Uterus (tissue), 4 donors: Measurements from ENCODE around the gene FBP2. TPM values are rescaled to one million over a fixed set of nuclear protein-coding genes. Genes with fewer than 3 reads are reported as not detected.

Experiments used
- DNase-seq, 2 donors: peaks; one replicate each; pipeline ENCODE4 v3.0.0-alpha.2; 2019 to 2020
- H3K27ac ChIP-seq, 2 donors: fragments of 200-600 bp; sonication (generic); 1 replicate in 1 of 2; 2 replicates in 1 of 2; pipeline ENCODE4 v1.5.1; 2016 to 2018
- H3K27me3 ChIP-seq, 2 donors: fragments of 200-600 bp; sonication (generic); one replicate each; pipeline ENCODE4 v1.5.1; 2018 to 2019; ENCODE audit warnings: control low read depth in 1 of 2
- H3K36me3 ChIP-seq, 2 donors: fragments of 200-600 bp; sonication (generic); one replicate each; pipeline ENCODE4 v1.5.1; 2019; ENCODE audit warnings: control low read depth in 1 of 2
- H3K4me1 ChIP-seq, 2 donors: fragments of 200-600 bp; sonication (generic); one replicate each; pipeline ENCODE4 v1.5.1; 2018 to 2019; ENCODE audit warnings: control low read depth in 1 of 2
- H3K4me3 ChIP-seq, 2 donors: fragments of 200-600 bp; sonication (generic); 1 replicate in 1 of 2; 2 replicates in 1 of 2; pipeline ENCODE4 v1.5.1; 2018 to 2019; ENCODE audit warnings: mild to moderate bottlenecking in 1 of 2
- H3K9me3 ChIP-seq, 2 donors: fragments of 200-600 bp; sonication (generic); one replicate each; pipeline ENCODE4 v1.5.1; 2019; ENCODE audit warnings: control low read depth in 1 of 2
- POLR2A ChIP-seq, 2 donors: fragments of 450-650 bp; IDR thresholded peaks; one replicate each; pipeline ENCODE4 v1.6.1; 2016; ENCODE audit warnings: antibody characterized with exemption in 2 of 2, mild to moderate bottlenecking in 1 of 2, moderate library complexity in 1 of 2
- intact Hi-C: fragments of 100-400 bp; cut with DNase I; formaldehyde crosslinking; loops from one replicate; pipeline ENCODE4 v1.15.1; 2023; ENCODE audit warnings: low total_unique reads
- total RNA-seq, 4 donors: library from RNA; depleted of rRNA in 3 of 4; stranded (reverse); fragments of >200 nt in 3 of 4; gene quantifications; one replicate each; pipeline versions ENCODE4 v1.1.0 to v1.2.4, GENCODE V29; 2014 to 2023
- TF ChIP-seq, protein P1 (sequence below), 4 experiments: fragments of 200-600 bp in 2 of 4; fragments of 450-650 bp in 2 of 4; sonication (generic) in 2 of 4; IDR thresholded peaks; one replicate each; pipeline ENCODE4 v1.5.1; 2016 to 2019; ENCODE audit warnings: antibody characterized with exemption in 4 of 4, mild to moderate bottlenecking in 2 of 4, moderate library complexity in 1 of 4
- donor health status: DM: yes; HTN: yes; CAD: no.

FBP2 gene
- not detected for total RNA-seq

DNA sequence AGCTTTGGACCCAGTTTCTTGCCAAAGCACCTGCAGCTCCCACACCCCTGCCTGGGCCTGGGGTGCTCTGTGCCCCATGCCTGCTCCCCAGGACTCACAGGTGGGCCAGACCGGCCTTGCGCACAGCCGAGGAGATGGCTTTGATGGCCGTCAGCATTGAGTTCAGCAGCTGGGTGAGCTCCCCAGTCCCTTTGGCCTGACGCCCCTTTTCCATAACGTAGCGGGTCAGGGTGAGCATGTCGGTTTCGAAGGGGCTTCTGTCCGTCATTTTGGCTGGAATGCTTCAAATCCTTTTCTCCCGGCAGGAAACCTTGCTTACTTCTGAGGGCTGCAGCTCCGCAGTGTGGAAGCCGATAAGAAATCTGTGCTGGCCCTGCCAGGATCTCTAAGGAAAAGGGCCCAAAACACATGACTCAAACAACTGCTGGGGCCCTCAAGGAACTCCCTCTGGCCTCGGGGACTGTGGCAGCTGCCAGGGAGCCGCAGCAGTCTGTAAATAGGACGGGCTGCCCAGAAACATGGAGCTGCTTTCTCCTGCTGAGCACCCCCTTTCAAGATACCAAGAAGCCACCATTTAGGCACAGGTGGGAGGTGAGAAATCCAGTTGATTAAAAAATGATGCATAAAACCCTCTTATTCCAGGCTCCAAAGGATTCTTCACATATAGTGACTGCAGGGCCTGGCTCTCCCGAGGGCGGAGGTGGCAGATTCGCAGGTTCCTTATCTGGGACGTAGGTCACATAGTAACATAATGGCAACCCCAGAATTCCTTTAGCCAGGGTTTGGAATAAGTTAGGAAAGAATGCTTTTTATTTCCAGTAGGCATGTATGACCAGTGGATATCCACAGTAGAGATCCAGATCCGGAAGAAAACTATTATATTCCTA is at the start of gene FBP2:
TSS of gene FBP2 (minus strand) at position 366 of the 887 bp plus-strand sequence. CDS start at position 268, 98 bp downstream.
- no peak within 1 kb of the TSS for H3K27ac ChIP-seq
- H3K27me3 ChIP-seq: no peaks in the 10 kb centered on the region
- H3K4me1 ChIP-seq: no peaks in the 10 kb centered on the region
- DNase-seq: no peak
- intact Hi-C loops: no loop called here
- no peak for TF ChIP-seq POLR2A (IDR thresholded peaks at IDR 0.05)
- H3K36me3 ChIP-seq: no peaks in the 10 kb centered on the region
- no peak within 1 kb of the TSS for H3K4me3 ChIP-seq
- no peaks in the 10 kb centered on the region for H3K9me3 ChIP-seq

DNA sequence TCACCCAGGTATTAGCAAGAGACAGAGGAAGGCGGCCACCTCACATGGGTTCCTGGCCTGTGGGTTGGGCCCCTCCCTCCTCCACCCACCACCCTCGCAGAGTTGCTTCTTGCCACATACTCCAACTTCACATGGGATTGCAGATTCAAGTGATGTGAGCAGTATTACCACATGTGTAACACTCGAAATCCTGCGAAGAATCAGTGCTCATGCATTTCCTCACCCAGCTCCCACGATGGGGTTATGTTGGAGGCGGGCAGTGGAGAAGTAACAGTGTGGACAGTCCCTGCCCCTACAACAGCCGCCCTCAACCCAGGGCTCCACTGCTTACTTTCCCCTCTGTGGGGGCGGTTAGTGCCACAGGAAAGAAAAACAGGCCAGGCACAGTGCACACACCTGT is 49.6 kb upstream of the FBP2 start:
- H3K9me3 ChIP-seq: no peaks in the 10 kb centered on the region
- no peak for TF ChIP-seq POLR2A (IDR thresholded peaks at IDR 0.05)
- TF ChIP-seq, protein P1, sequence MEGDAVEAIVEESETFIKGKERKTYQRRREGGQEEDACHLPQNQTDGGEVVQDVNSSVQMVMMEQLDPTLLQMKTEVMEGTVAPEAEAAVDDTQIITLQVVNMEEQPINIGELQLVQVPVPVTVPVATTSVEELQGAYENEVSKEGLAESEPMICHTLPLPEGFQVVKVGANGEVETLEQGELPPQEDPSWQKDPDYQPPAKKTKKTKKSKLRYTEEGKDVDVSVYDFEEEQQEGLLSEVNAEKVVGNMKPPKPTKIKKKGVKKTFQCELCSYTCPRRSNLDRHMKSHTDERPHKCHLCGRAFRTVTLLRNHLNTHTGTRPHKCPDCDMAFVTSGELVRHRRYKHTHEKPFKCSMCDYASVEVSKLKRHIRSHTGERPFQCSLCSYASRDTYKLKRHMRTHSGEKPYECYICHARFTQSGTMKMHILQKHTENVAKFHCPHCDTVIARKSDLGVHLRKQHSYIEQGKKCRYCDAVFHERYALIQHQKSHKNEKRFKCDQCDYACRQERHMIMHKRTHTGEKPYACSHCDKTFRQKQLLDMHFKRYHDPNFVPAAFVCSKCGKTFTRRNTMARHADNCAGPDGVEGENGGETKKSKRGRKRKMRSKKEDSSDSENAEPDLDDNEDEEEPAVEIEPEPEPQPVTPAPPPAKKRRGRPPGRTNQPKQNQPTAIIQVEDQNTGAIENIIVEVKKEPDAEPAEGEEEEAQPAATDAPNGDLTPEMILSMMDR (IDR thresholded peaks at IDR 0.05): no peak
- intact Hi-C loops: no loop called here

DNA sequence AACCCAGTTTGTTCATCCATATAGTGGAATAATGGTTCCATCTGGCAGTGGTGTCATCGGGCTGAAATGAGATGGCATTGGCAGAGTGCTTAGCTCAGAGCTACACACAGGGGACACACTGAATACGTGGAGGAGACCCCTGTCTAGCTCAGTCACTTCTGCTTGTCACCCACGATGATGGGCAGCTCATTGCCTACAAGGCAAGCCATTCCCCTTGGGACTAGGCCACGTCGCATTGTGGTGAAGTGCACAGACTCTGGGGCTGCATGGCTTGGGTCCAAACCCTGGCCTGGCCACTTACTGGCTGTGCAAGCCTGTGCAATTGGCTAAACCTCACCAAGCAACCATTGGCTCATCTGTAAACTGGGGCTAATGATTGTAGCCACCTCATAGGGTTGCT is 48.9 kb upstream of the FBP2 start:
- no peaks in the 10 kb centered on the region for H3K36me3 ChIP-seq
- H3K27me3 ChIP-seq: peaks cover 0 to 10% of the 10 kb centered on the region in 2 donors
- no peak for TF ChIP-seq POLR2A (IDR thresholded peaks at IDR 0.05)
- TF ChIP-seq, protein P1 (IDR thresholded peaks at IDR 0.05): no peak
- intact Hi-C loops: no loop called here
- no peak for DNase-seq
- H3K27ac ChIP-seq: no peak overlapping the region
- H3K9me3 ChIP-seq: no peaks in the 10 kb centered on the region
- H3K4me3 ChIP-seq: no peak overlapping the region
- peaks cover 0 to 8% of the 10 kb centered on the region in 2 donors for H3K4me1 ChIP-seq

More for the DNA sequence above, 49.6 kb upstream of the FBP2 start:
- no peak overlapping the region for H3K27ac ChIP-seq
- peaks cover 0 to 8% of the 10 kb centered on the region in 2 donors for H3K4me1 ChIP-seq
- no peak overlapping the region for H3K4me3 ChIP-seq
- H3K27me3 ChIP-seq: peaks cover 0 to 10% of the 10 kb centered on the region in 2 donors
- H3K36me3 ChIP-seq: no peaks in the 10 kb centered on the region
- DNase-seq: no peak

DNA sequence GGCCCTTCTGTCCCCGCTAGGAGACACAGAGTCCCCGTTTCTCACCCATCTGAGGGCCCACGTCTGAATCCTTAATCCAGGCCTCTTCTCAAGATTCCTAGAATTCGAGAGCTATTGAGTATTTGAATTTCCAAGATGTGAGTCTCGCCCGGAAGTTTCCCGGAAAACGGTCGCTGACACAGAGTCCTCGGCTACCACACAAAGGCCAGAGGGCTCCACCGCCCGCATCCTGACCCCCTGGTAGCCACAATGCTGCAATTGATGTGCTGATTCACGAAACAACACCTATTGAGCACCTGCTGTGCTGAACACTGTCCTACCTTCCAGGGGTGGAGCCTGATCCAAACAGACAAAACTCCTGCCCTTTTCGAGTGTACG is 46.4 kb upstream of the FBP2 start:
- peaks cover 0 to 10% of the 10 kb centered on the region in 2 donors for H3K27me3 ChIP-seq
- no peaks in the 10 kb centered on the region for H3K9me3 ChIP-seq
- peak overlapping the region in 1 of 2 donors; percentile 31 for H3K4me3 ChIP-seq
- DNase-seq: no peak
- TF ChIP-seq, protein P1 (IDR thresholded peaks at IDR 0.05): no peak
- TF ChIP-seq POLR2A (IDR thresholded peaks at IDR 0.05): no peak
- peaks cover 0 to 8% of the 10 kb centered on the region in 2 donors for H3K4me1 ChIP-seq
- no peak overlapping the region for H3K27ac ChIP-seq
- intact Hi-C loops: no loop called here
- no peaks in the 10 kb centered on the region for H3K36me3 ChIP-seq

DNA sequence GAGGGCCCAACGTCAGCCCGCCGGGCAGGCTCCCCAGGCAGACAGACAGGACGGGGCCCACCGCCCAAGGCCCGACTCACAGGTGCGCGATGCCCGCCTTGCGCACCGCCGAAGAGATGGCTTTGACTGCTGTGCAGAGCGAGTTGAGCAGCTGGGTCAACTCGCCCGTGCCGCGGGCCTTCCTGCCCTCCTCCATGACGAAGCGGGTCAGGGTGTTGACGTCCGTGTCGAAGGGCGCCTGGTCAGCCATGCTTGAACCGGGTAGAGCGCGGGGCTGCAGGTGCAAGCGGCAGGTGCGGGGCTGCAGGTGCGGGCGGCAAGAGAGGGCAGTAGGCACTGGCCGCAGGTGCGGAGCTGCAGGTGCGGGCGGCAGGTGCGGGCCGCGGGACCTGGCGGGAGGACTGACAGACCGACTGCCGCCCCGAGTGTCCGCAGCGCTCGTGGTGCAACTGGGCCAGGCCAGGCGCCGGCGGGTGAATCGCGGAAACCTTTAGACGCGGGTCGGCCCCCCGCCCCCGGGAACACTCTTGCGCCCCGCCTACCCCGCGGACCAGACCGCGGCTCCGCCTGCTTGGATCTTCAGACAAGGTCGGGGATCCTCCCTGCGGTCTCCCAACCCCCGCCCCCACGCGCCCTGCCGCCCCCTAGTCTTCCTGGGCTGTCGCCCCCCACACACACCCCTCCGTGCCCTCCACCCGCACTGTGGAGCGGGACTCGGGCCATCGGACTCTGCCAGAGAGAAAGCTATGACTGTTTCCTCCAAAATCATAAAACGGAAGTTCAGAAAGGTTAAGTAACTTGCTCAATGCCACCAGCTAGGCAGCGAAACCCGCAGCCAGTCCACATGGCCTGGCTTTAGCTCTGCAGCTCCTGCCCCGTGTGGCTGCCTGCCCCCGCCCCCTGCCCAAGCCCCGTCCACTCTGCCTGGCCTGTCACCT is 45.7 kb upstream of the FBP2 start, which contains the start of gene FBP1:
TSS of gene FBP1 (minus strand) at position 458 of the 938 bp plus-strand sequence. CDS start at position 250, 208 bp downstream.
- H3K9me3 ChIP-seq: no peaks in the 10 kb centered on the region
- peak within 1 kb of the TSS; percentile 31 to 45 for H3K4me3 ChIP-seq
- peaks cover 0 to 10% of the 10 kb centered on the region in 2 donors for H3K27me3 ChIP-seq
- DNase-seq: no peak
- no peak within 1 kb of the TSS for H3K27ac ChIP-seq
- no peaks in the 10 kb centered on the region for H3K36me3 ChIP-seq
- peaks cover 0 to 8% of the 10 kb centered on the region in 2 donors for H3K4me1 ChIP-seq
- no peak for TF ChIP-seq POLR2A (IDR thresholded peaks at IDR 0.05)
- TF ChIP-seq, protein P1 (IDR thresholded peaks at IDR 0.05): no peak
- intact Hi-C loops: no loop called here
